Neural progenitor cell (in vitro differentiated cells): ENCODE measurements around the gene STAMBPL1. TPM values are rescaled to one million over a fixed set of nuclear protein-coding genes. Genes with fewer than 3 reads are reported as not detected.

Experiments
- DNase-seq: peaks from one replicate; pipeline ENCODE4 v3.0.0-alpha.2; 2016; ENCODE audit warnings: low spot score
- H2AFZ ChIP-seq: fragments of 200-600 bp; sonication (generic); replicated peaks from 2 replicates; pipeline ENCODE4 v1.6.1; 2016; ENCODE audit warnings: antibody characterized with exemption
- H3F3A ChIP-seq: fragments of 200-600 bp; sonication (generic); 2 replicates; pipeline ENCODE4 v1.6.1; 2016; ENCODE audit warnings: antibody characterized with exemption, low read depth
- H3K27ac ChIP-seq: fragments of 200-600 bp; sonication (generic); 2 replicates; pipeline ENCODE4 v1.5.1; 2016; ENCODE audit warnings: mild to moderate bottlenecking
- H3K27me3 ChIP-seq: fragments of 200-600 bp; sonication (generic); 2 replicates; pipeline ENCODE4 v1.6.1; 2016; ENCODE audit warnings: mild to moderate bottlenecking, moderate library complexity
- H3K36me3 ChIP-seq: fragments of 200-600 bp; sonication (generic); 2 replicates; pipeline ENCODE4 v1.5.1; 2016
- H3K4me1 ChIP-seq: fragments of 200-600 bp; sonication (generic); 2 replicates; pipeline ENCODE4 v1.6.1; 2016; ENCODE audit warnings: mixed run types
- H3K4me2 ChIP-seq: fragments of 200-600 bp; sonication (generic); 2 replicates; pipeline ENCODE4 v1.6.1; 2016
- H3K4me3 ChIP-seq: fragments of 200-600 bp; sonication (generic); 2 replicates; pipeline ENCODE4 v1.5.1; 2016
- H3K79me2 ChIP-seq: fragments of 200-600 bp; sonication (generic); 2 replicates; pipeline ENCODE4 v1.6.1; 2016; ENCODE audit warnings: low read depth
- H3K9ac ChIP-seq: fragments of 200-600 bp; sonication (generic); 2 replicates; pipeline ENCODE4 v1.6.1; 2016
- H3K9me3 ChIP-seq: fragments of 200-600 bp; sonication (generic); 2 replicates; pipeline ENCODE4 v1.5.1; 2016; ENCODE audit warnings: low read depth
- H4K20me1 ChIP-seq: fragments of 200-600 bp; sonication (generic); 2 replicates; pipeline ENCODE4 v1.6.1; 2016; ENCODE audit warnings: low read depth
- H3K27ac Mint-ChIP-seq: 3 replicates; pipeline ENCODE4 v1.8.0; 2021; ENCODE audit warnings: mixed read lengths
- H3K27me3 Mint-ChIP-seq: 2 replicates; pipeline ENCODE4 v1.8.0; 2022; ENCODE audit warnings: low read depth, mild to moderate bottlenecking, inconsistent platforms, moderate library complexity, mixed read lengths; ENCODE audit not compliant: insufficient read depth
- H3K36me3 Mint-ChIP-seq: 3 replicates; pipeline ENCODE4 v1.8.0; 2021; ENCODE audit warnings: mixed read lengths
- H3K4me1 Mint-ChIP-seq: 3 replicates; pipeline ENCODE4 v1.8.0; 2021; ENCODE audit warnings: mixed read lengths
- H3K4me3 Mint-ChIP-seq: 3 replicates; pipeline ENCODE4 v1.8.0; 2021; ENCODE audit warnings: mild to moderate bottlenecking, moderate library complexity, mixed read lengths
- H3K9me3 Mint-ChIP-seq: 3 replicates; pipeline ENCODE4 v1.8.0; 2020; ENCODE audit warnings: mixed read lengths
- CTCF ChIP-seq: fragments of 200-600 bp; sonication (generic); IDR thresholded peaks from 2 replicates; pipeline ENCODE4 v1.5.1; 2017; ENCODE audit warnings: antibody characterized with exemption, mild to moderate bottlenecking
- EZH2 ChIP-seq: fragments of 200-600 bp; sonication (generic); IDR thresholded peaks from 2 replicates; pipeline ENCODE4 v1.6.1; 2017; ENCODE audit warnings: antibody characterized with exemption, mild to moderate bottlenecking, moderate library complexity
- EZH2phosphoT487 ChIP-seq: fragments of 200-600 bp; sonication (generic); IDR thresholded peaks from 2 replicates; pipeline ENCODE4 v1.6.1; 2017; ENCODE audit warnings: antibody characterized with exemption
- total RNA-seq: library from RNA; depleted of rRNA; stranded (reverse); fragments of >200 nt; gene quantifications from 2 replicates; pipeline ENCODE4 v1.2.3, GENCODE V29; 2015; ENCODE audit warnings: low replicate concordance

STAMBPL1 gene
- total RNA-seq, 1 donor from 2014 or later: 1.9 TPM

GRCh38 chr10:88843171-88843570 lies 36.9 kb upstream of the STAMBPL1 start:
- no peak overlapping the region for H3K4me3 ChIP-seq
- no peaks in the 10 kb centered on the region for H3K27me3 ChIP-seq
- no peak overlapping the region for H3K9ac ChIP-seq
- no peaks in the 10 kb centered on the region for H3K9me3 ChIP-seq
- H3K4me1 ChIP-seq: no peaks in the 10 kb centered on the region
- H4K20me1 ChIP-seq: no peaks in the 10 kb centered on the region
- no peaks in the 10 kb centered on the region for H3K27me3 Mint-ChIP-seq
- H3K79me2 ChIP-seq: no peaks in the 10 kb centered on the region
- H3K36me3 ChIP-seq: no peaks in the 10 kb centered on the region
- no peak for DNase-seq
- no peaks in the 10 kb centered on the region for H3K4me1 Mint-ChIP-seq
- no peaks in the 10 kb centered on the region for H3K36me3 Mint-ChIP-seq
- H3K4me2 ChIP-seq: no peak overlapping the region
- H3K27ac ChIP-seq: no peak overlapping the region
- TF ChIP-seq CTCF (no peak), EZH2 (no peak), EZH2phosphoT487 (no peak)
- H3K9me3 Mint-ChIP-seq: no peaks in the 10 kb centered on the region
- no peak overlapping the region for H3K27ac Mint-ChIP-seq
- H3F3A ChIP-seq: no peaks in the 10 kb centered on the region
- H2AFZ ChIP-seq: no peak overlapping the region
- no peak overlapping the region for H3K4me3 Mint-ChIP-seq

GRCh38 chr10:88848499-88848898 lies 31.5 kb upstream of the STAMBPL1 start:
- no peak overlapping the region for H3K4me3 ChIP-seq
- Mint-ChIP-seq H3K4me3 (no peak overlapping the region), H3K4me1 (no peaks in the 10 kb centered on the region), H3K27ac (no peak overlapping the region), H3K27me3 (no peaks in the 10 kb centered on the region), H3K9me3 (no peaks in the 10 kb centered on the region), H3K36me3 (no peaks in the 10 kb centered on the region)
- no peak for DNase-seq
- H3K36me3 ChIP-seq: no peaks in the 10 kb centered on the region
- H3K9ac ChIP-seq: no peak overlapping the region
- no peak overlapping the region for H3K27ac ChIP-seq
- no peaks in the 10 kb centered on the region for H4K20me1 ChIP-seq
- H3F3A ChIP-seq: no peaks in the 10 kb centered on the region
- no peak overlapping the region for H3K4me2 ChIP-seq
- no peaks in the 10 kb centered on the region for H3K4me1 ChIP-seq
- TF ChIP-seq CTCF (no peak), EZH2phosphoT487 (no peak), EZH2 (no peak)
- no peak overlapping the region for H2AFZ ChIP-seq
- H3K79me2 ChIP-seq: no peaks in the 10 kb centered on the region
- H3K27me3 ChIP-seq: no peaks in the 10 kb centered on the region
- H3K9me3 ChIP-seq: no peaks in the 10 kb centered on the region

GRCh38 chr10:88849234-88849633 lies 30.8 kb upstream of the STAMBPL1 start:
- Histone ChIP-seq H3K27me3 (no peaks in the 10 kb centered on the region), H3F3A (no peaks in the 10 kb centered on the region), H3K4me2 (no peak overlapping the region), H3K4me3 (no peak overlapping the region), H3K9me3 (no peaks in the 10 kb centered on the region), H3K4me1 (no peaks in the 10 kb centered on the region), H3K36me3 (no peaks in the 10 kb centered on the region), H2AFZ (no peak overlapping the region), H3K79me2 (no peaks in the 10 kb centered on the region), H3K27ac (no peak overlapping the region), H3K9ac (no peak overlapping the region), H4K20me1 (no peaks in the 10 kb centered on the region)
- DNase-seq: no peak
- H3K4me3 Mint-ChIP-seq: no peak overlapping the region
- no peaks in the 10 kb centered on the region for H3K27me3 Mint-ChIP-seq
- TF ChIP-seq EZH2phosphoT487 (no peak), CTCF (no peak), EZH2 (no peak)
- no peaks in the 10 kb centered on the region for H3K4me1 Mint-ChIP-seq
- no peaks in the 10 kb centered on the region for H3K9me3 Mint-ChIP-seq
- no peaks in the 10 kb centered on the region for H3K36me3 Mint-ChIP-seq
- no peak overlapping the region for H3K27ac Mint-ChIP-seq

- H3K27ac ChIP-seq: no peak overlapping the region
- Mint-ChIP-seq H3K36me3 (no peaks in the 10 kb centered on the region), H3K27ac (no peak overlapping the region), H3K27me3 (no peaks in the 10 kb centered on the region), H3K4me3 (no peak overlapping the region), H3K9me3 (no peaks in the 10 kb centered on the region), H3K4me1 (no peaks in the 10 kb centered on the region)
- no peak for TF ChIP-seq EZH2
- no peak for TF ChIP-seq EZH2phosphoT487
- TF ChIP-seq CTCF: no peak
- no peaks in the 10 kb centered on the region for H3K27me3 ChIP-seq
- H3K4me1 ChIP-seq: no peaks in the 10 kb centered on the region
- H3K9me3 ChIP-seq: no peaks in the 10 kb centered on the region
- H3F3A ChIP-seq: no peaks in the 10 kb centered on the region
- no peak overlapping the region for H3K4me2 ChIP-seq
- no peaks in the 10 kb centered on the region for H4K20me1 ChIP-seq
- H3K9ac ChIP-seq: no peak overlapping the region
- H3K36me3 ChIP-seq: no peaks in the 10 kb centered on the region
- no peaks in the 10 kb centered on the region for H3K79me2 ChIP-seq
- no peak overlapping the region for H2AFZ ChIP-seq
- H3K4me3 ChIP-seq: no peak overlapping the region
- DNase-seq: no peak
Measured at GRCh38 chr10:88850712-88851111, 29.3 kb upstream of the STAMBPL1 start.
